GM23248 (cell line): ENCODE measurements around the gene CEBPG. TPM values are rescaled to one million over a fixed set of nuclear protein-coding genes. Genes with fewer than 3 reads are reported as not detected.

ENCODE experiments used
- DNase-seq: peaks from one replicate; pipeline ENCODE4 v3.0.0-alpha.2; 2015
- H2AFZ ChIP-seq: fragments of 200-600 bp; sonication (generic); 2 replicates; pipeline ENCODE4 v1.6.1; 2016; ENCODE audit warnings: antibody characterized with exemption
- H3F3A ChIP-seq: fragments of 200-600 bp; sonication (generic); 2 replicates; pipeline ENCODE4 v1.6.1; 2016; ENCODE audit warnings: mild to moderate bottlenecking, antibody characterized with exemption, mixed run types; ENCODE audit not compliant: insufficient read depth
- H3K27ac ChIP-seq: fragments of 200-600 bp; sonication (generic); 2 replicates; pipeline ENCODE4 v1.5.1; 2016; ENCODE audit warnings: mild to moderate bottlenecking
- H3K27me3 ChIP-seq: fragments of 200-600 bp; sonication (generic); replicated peaks from 2 replicates; pipeline ENCODE4 v1.6.1; 2016; ENCODE audit warnings: mild to moderate bottlenecking; ENCODE audit not compliant: insufficient read depth
- H3K36me3 ChIP-seq: fragments of 200-600 bp; sonication (generic); 2 replicates; pipeline ENCODE4 v1.6.1; 2016; ENCODE audit warnings: low read depth, mild to moderate bottlenecking
- H3K4me1 ChIP-seq: fragments of 200-600 bp; sonication (generic); 2 replicates; pipeline ENCODE4 v1.6.1; 2016; ENCODE audit warnings: mild to moderate bottlenecking; ENCODE audit not compliant: insufficient read depth
- H3K4me2 ChIP-seq: fragments of 200-600 bp; sonication (generic); one replicate; pipeline ENCODE4 v1.6.1; 2016; ENCODE audit warnings: mild to moderate bottlenecking; ENCODE audit not compliant: unreplicated experiment
- H3K4me3 ChIP-seq: fragments of 200-600 bp; sonication (generic); 2 replicates; pipeline ENCODE4 v1.5.1; 2016; ENCODE audit warnings: mild to moderate bottlenecking
- H3K79me2 ChIP-seq: fragments of 200-600 bp; sonication (generic); 2 replicates; pipeline ENCODE4 v1.6.1; 2016; ENCODE audit warnings: mild to moderate bottlenecking; ENCODE audit not compliant: insufficient read depth
- H3K9ac ChIP-seq: fragments of 200-600 bp; sonication (generic); 2 replicates; pipeline ENCODE4 v1.6.1; 2016; ENCODE audit warnings: mild to moderate bottlenecking
- H3K9me2 ChIP-seq: fragments of 200-600 bp; sonication (generic); 2 replicates; pipeline ENCODE4 v1.6.1; 2016; ENCODE audit warnings: mixed run types, mild to moderate bottlenecking, moderate library complexity; ENCODE audit not compliant: insufficient read depth
- H3K9me3 ChIP-seq: fragments of 200-600 bp; sonication (generic); one replicate; pipeline ENCODE4 v1.6.1; 2017; ENCODE audit warnings: low read depth
- H4K20me1 ChIP-seq: fragments of 200-600 bp; sonication (generic); 2 replicates; pipeline ENCODE4 v1.6.0; 2016; ENCODE audit not compliant: insufficient read depth
- EZH2 ChIP-seq: fragments of 200-600 bp; sonication (generic); IDR thresholded peaks from 2 replicates; pipeline ENCODE4 v1.6.1; 2018; ENCODE audit warnings: antibody characterized with exemption, mild to moderate bottlenecking; ENCODE audit not compliant: insufficient read depth, poor library complexity, severe bottlenecking
- EZH2phosphoT487 ChIP-seq: fragments of 200-600 bp; sonication (generic); IDR thresholded peaks from 2 replicates; pipeline ENCODE4 v1.6.1; 2018; ENCODE audit warnings: antibody characterized with exemption, moderate library complexity, mild to moderate bottlenecking, low read depth; ENCODE audit not compliant: insufficient read depth
- WGBS, 2 experiments: methylation state at CpG; one replicate each; pipeline ENCODE4 v1.1.6; 2015 to 2017; ENCODE audit warnings: low lambda C conversion rate in 2 of 2, low coverage in 1 of 2; ENCODE audit errors: missing lambda C conversion rate in 2 of 2; 5-methylcytosine and 5-hydroxymethylcytosine counted together
- in situ Hi-C: fragments of 300-500 bp; cut with MboI; formaldehyde crosslinking; loops from 2 replicates; pipeline ENCODE4 v1.15.0; 2020
- polyA plus RNA-seq: library from polyadenylated mRNA; unstranded; fragments of >200 nt; fragmentation: Nextera tagmentation; extraction: Ambion mirVana; gene quantifications from 2 replicates; pipeline ENCODE4 v1.2.1, GENCODE V29; 2016
- total RNA-seq: library from RNA; depleted of rRNA; stranded (reverse); fragments of >200 nt; shearing (Covaris generic); gene quantifications from 2 replicates; pipeline ENCODE4 v1.2.3, GENCODE V29; 2014

CEBPG gene
- total and polyA plus RNA-seq, 2 experiments from 2014 or later, result 27.6 to 36.2 TPM

DNA sequence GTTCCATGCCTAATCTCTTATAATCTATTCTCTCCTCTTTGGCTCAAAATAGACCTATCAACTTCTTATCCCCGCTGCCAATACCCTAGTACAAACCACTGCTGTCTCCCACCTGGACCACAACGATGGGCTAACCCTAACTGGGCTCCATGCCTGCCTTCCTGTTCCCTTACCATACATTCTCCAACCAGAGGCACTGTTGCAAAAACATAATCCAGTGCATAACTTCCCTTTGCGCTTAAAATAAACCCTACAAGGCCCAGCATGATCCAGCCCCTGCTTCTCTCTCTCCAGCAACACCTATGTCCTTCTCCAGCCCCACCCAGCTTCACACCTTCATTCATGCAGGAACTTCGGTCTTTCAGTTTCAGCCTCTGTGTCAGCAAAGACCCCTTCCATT, 43.8 kb upstream of the CEBPG start:
- no peak overlapping the region for H3K4me3 ChIP-seq
- H3K4me1 ChIP-seq, result no peaks in the 10 kb centered on the region
- in situ Hi-C loops, result no loop called here
- no peaks in the 10 kb centered on the region; the same call in 1 of the 2 replicates for H3K27me3 ChIP-seq
- H3K9me2 ChIP-seq, result no peaks in the 10 kb centered on the region
- no peaks in the 10 kb centered on the region for H3F3A ChIP-seq
- TF ChIP-seq EZH2phosphoT487 (no peak), EZH2 (no peak)
- 52 to 62% methylated on average over 4 of the region's 4 CpGs for WGBS, 2 experiments
- H3K36me3 ChIP-seq, result no peaks in the 10 kb centered on the region
- H4K20me1 ChIP-seq, result no peaks in the 10 kb centered on the region
- DNase-seq, result no peak
- H3K79me2 ChIP-seq, result no peaks in the 10 kb centered on the region
- H2AFZ ChIP-seq, result no peak overlapping the region
- H3K9me3 ChIP-seq, result no peaks in the 10 kb centered on the region
- no peak overlapping the region for H3K9ac ChIP-seq
- no peak overlapping the region for H3K27ac ChIP-seq
- H3K4me2 ChIP-seq, result no peak overlapping the region

- DNase-seq, result no peak
- H3K9me3 ChIP-seq, result no peaks in the 10 kb centered on the region
- H3K27me3 ChIP-seq, result no peaks in the 10 kb centered on the region; the same call in 1 of the 2 replicates
- H3K4me1 ChIP-seq, result no peaks in the 10 kb centered on the region
- no peaks in the 10 kb centered on the region for H3K36me3 ChIP-seq
- 72 to 76% methylated on average over 5 of the region's 5 CpGs for WGBS, 2 experiments
- no peaks in the 10 kb centered on the region for H3F3A ChIP-seq
- H3K9me2 ChIP-seq, result no peaks in the 10 kb centered on the region
- H3K4me2 ChIP-seq, result no peak overlapping the region
- H3K4me3 ChIP-seq, result no peak overlapping the region
- no peak overlapping the region for H3K27ac ChIP-seq
- no peak for TF ChIP-seq EZH2phosphoT487
- no peak for TF ChIP-seq EZH2
- H2AFZ ChIP-seq, result no peak overlapping the region
- in situ Hi-C loops, result no loop called here
- H3K79me2 ChIP-seq, result no peaks in the 10 kb centered on the region
- H3K9ac ChIP-seq, result no peak overlapping the region
- H4K20me1 ChIP-seq, result no peaks in the 10 kb centered on the region
Measured at GRCh38 chr19:33332248-33332647, 41.3 kb upstream of the CEBPG start.

- H3K27me3 ChIP-seq, result no peaks in the 10 kb centered on the region; the same call in 1 of the 2 replicates
- 49 to 55% methylated on average over 4 of the region's 4 CpGs for WGBS, 2 experiments
Measured at GRCh38 chr19:33333151-33333550, 40.4 kb upstream of the CEBPG start.

DNA sequence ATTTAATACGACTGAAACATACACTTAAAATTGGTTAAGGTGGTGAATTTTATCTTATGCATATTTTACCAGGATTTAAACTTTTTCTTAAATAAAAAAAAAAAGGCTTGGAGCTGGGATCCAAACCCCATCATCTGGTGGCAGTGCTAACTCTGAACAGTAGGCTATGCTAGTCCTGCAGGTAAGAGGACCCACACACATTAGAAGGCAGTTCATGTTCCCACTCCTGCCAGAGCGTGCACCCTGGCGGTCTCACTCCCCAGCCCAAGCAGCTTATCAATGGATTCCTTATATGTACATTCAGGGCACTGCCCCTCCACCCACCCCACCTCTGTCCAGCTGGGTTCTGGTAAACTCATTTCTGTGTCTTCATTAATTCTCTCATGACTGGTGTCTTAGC, 39.9 kb upstream of the CEBPG start:
- H3K4me2 ChIP-seq, result no peak overlapping the region
- DNase-seq, result no peak
- no peak for TF ChIP-seq EZH2phosphoT487
- no peak for TF ChIP-seq EZH2
- H3K36me3 ChIP-seq, result no peaks in the 10 kb centered on the region
- H3K9ac ChIP-seq, result no peak overlapping the region
- WGBS, 2 experiments, result 70 to 75% methylated on average over 3 of the region's 3 CpGs
- H3K79me2 ChIP-seq, result no peaks in the 10 kb centered on the region
- no peaks in the 10 kb centered on the region for H3F3A ChIP-seq
- in situ Hi-C loops, result no loop called here
- H3K27me3 ChIP-seq, result no peaks in the 10 kb centered on the region; the same call in 1 of the 2 replicates
- H2AFZ ChIP-seq, result no peak overlapping the region
- H4K20me1 ChIP-seq, result no peaks in the 10 kb centered on the region; the same call in 1 of the 2 replicates
- H3K27ac ChIP-seq, result no peak overlapping the region
- H3K4me3 ChIP-seq, result no peak overlapping the region
- H3K4me1 ChIP-seq, result no peaks in the 10 kb centered on the region
- no peaks in the 10 kb centered on the region for H3K9me2 ChIP-seq
- no peaks in the 10 kb centered on the region for H3K9me3 ChIP-seq

More at GRCh38 chr19:33333151-33333550, 40.4 kb upstream of the CEBPG start:
- Histone ChIP-seq H3K9me2 (no peaks in the 10 kb centered on the region), H3K4me1 (no peaks in the 10 kb centered on the region), H3K9me3 (no peaks in the 10 kb centered on the region), H2AFZ (no peak overlapping the region), H3K9ac (no peak overlapping the region), H3F3A (no peaks in the 10 kb centered on the region), H3K27ac (no peak overlapping the region), H4K20me1 (no peaks in the 10 kb centered on the region; the same call in 1 of the 2 replicates), H3K36me3 (no peaks in the 10 kb centered on the region), H3K4me2 (no peak overlapping the region), H3K4me3 (no peak overlapping the region), H3K79me2 (no peaks in the 10 kb centered on the region)
- TF ChIP-seq EZH2 (no peak), EZH2phosphoT487 (no peak)
- DNase-seq, result no peak
- in situ Hi-C loops, result no loop called here

DNA sequence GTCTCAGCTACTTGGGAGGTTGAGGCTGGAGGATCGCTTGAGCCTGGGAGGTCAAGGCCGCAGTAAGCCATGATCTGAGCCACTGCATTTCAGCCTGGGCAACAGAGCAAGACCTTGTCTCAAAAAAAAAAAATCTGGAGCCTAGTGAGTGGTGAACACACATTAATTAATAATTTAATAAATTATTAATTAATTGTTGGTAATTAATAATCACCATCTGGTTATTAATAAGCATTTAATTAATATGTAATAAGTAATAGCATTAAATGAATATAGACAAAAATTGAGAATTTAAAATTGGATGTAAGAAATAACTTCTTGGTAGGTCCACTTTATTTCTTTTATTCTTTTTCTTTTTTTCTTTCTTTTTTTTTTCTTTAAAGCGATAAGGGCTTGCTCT, 39.2 kb upstream of the CEBPG start:
- no peak overlapping the region for H3K27ac ChIP-seq
- no peaks in the 10 kb centered on the region; the same call in 1 of the 2 replicates for H4K20me1 ChIP-seq
- no peaks in the 10 kb centered on the region for H3K4me1 ChIP-seq
- H3K4me3 ChIP-seq, result no peak overlapping the region
- no peak overlapping the region for H2AFZ ChIP-seq
- H3K36me3 ChIP-seq, result no peaks in the 10 kb centered on the region
- H3K4me2 ChIP-seq, result no peak overlapping the region
- H3K79me2 ChIP-seq, result no peaks in the 10 kb centered on the region
- no peak overlapping the region for H3K9ac ChIP-seq
- 93 to 94% methylated on average over 3 of the region's 3 CpGs for WGBS, 2 experiments
- H3K9me2 ChIP-seq, result no peaks in the 10 kb centered on the region
- in situ Hi-C loops, result no loop called here
- no peaks in the 10 kb centered on the region; the same call in 1 of the 2 replicates for H3K27me3 ChIP-seq
- no peaks in the 10 kb centered on the region for H3K9me3 ChIP-seq
- no peak for TF ChIP-seq EZH2phosphoT487
- TF ChIP-seq EZH2, result no peak
- H3F3A ChIP-seq, result no peaks in the 10 kb centered on the region
- DNase-seq, result no peak
